PC-9 (cell line): ENCODE results near the gene CAMTA1. TPM values are rescaled to one million over a fixed set of nuclear protein-coding genes. Genes with fewer than 3 reads are reported as not detected.
"Not testable (repeated sequence)": the region's sequence is repeated elsewhere in the genome, so short reads cannot be mapped to it uniquely, and the experiment has no call there.

Source experiments
- BruUV-seq: library from RNA; stranded (reverse); fragments of 400-500 nt; replicated peaks from 2 replicates; lab custom pipeline; 2021; lab: Mats Ljungman, UMichigan
- CTCF ChIA-PET: fragments of 300-600 bp; sonication (Branson Sonifier 250); formaldehyde crosslinking; loops from one replicate; lab custom pipeline; 2022; ENCODE audit warnings: antibody characterized with exemption; lab: Charles Lee
- POLR2A ChIA-PET: fragments of 300-600 bp; sonication (Branson Sonifier 250); formaldehyde crosslinking; loops from one replicate; lab custom pipeline; 2022; ENCODE audit warnings: antibody characterized with exemption; ENCODE audit not compliant: unreplicated experiment; lab: Charles Lee
- DNase-seq, 2 experiments: peaks; one replicate each; pipeline versions ENCODE4 v3.0.0 to v3.0.0-alpha.2; 2015 to 2022; ENCODE audit warnings: mixed read lengths in 1 of 2
- H2AFZ ChIP-seq: fragments of 200-600 bp; sonication (generic); 2 replicates; pipeline ENCODE4 v1.8.1; 2017; ENCODE audit warnings: antibody characterized with exemption
- H3F3A ChIP-seq: fragments of 200-600 bp; sonication (generic); 2 replicates; pipeline ENCODE4 v1.8.1; 2017; ENCODE audit warnings: antibody characterized with exemption, mild to moderate bottlenecking, low read depth; ENCODE audit not compliant: insufficient read depth
- H3K27ac ChIP-seq: fragments of 200-600 bp; sonication (generic); 2 replicates; pipeline ENCODE4 v1.6.1; 2016; ENCODE audit warnings: mixed run types
- H3K27me3 ChIP-seq: fragments of 200-600 bp; sonication (generic); 2 replicates; pipeline ENCODE4 v1.6.1; 2016; ENCODE audit warnings: low read depth, mixed run types; ENCODE audit not compliant: insufficient read depth
- H3K36me3 ChIP-seq: fragments of 200-600 bp; sonication (generic); 2 replicates; pipeline ENCODE4 v1.6.1; 2016; ENCODE audit warnings: low read depth, mixed run types
- H3K4me1 ChIP-seq: fragments of 200-600 bp; sonication (generic); replicated peaks from 2 replicates; pipeline ENCODE4 v1.6.1; 2016; ENCODE audit warnings: mixed run types; ENCODE audit not compliant: insufficient read depth
- H3K4me2 ChIP-seq: fragments of 200-600 bp; sonication (generic); 2 replicates; pipeline ENCODE4 v1.6.1; 2017; ENCODE audit warnings: mixed run types
- H3K4me3 ChIP-seq: fragments of 200-600 bp; sonication (generic); 2 replicates; pipeline ENCODE4 v1.6.1; 2016; ENCODE audit warnings: mixed run types
- H3K79me2 ChIP-seq: fragments of 200-600 bp; sonication (generic); 2 replicates; pipeline ENCODE4 v1.6.1; 2017; ENCODE audit warnings: low read depth, mixed run types
- H3K9me2 ChIP-seq: fragments of 200-600 bp; sonication (generic); 2 replicates; pipeline ENCODE4 v1.8.1; 2017; ENCODE audit warnings: mild to moderate bottlenecking; ENCODE audit not compliant: insufficient read depth
- H3K9me3 ChIP-seq: fragments of 200-600 bp; sonication (generic); 2 replicates; pipeline ENCODE4 v1.8.1; 2016; ENCODE audit warnings: low read depth; ENCODE audit not compliant: insufficient read depth
- H4K20me1 ChIP-seq: fragments of 200-600 bp; sonication (generic); 2 replicates; pipeline ENCODE4 v1.8.1; 2017; ENCODE audit not compliant: insufficient read depth
- CTCF ChIP-seq: fragments of 200-600 bp; sonication (generic); conservative IDR thresholded peaks from 2 replicates; pipeline ENCODE4 v1.6.1; 2017; ENCODE audit warnings: mixed run types, antibody characterized with exemption, mild to moderate bottlenecking, moderate library complexity
- EZH2 ChIP-seq: fragments of 200-600 bp; sonication (generic); IDR thresholded peaks from 2 replicates; pipeline ENCODE4 v1.8.0; 2017; ENCODE audit warnings: antibody characterized with exemption, low read depth
- intact Hi-C: fragments of 100-400 bp; cut with micrococcal nuclease; formaldehyde crosslinking; loops from one replicate; pipeline ENCODE4 v1.10.0; 2022; ENCODE audit not compliant: unreplicated experiment
- total RNA-seq: library from RNA; stranded (reverse); gene quantifications from 2 replicates; pipeline ENCODE4 v1.2.3, GENCODE V29; 2021

CAMTA1 gene
- total RNA-seq, 1 experiment from 2014 or later, result 72.3 TPM

- POLR2A ChIA-PET, result no interaction called here
- Histone ChIP-seq H4K20me1 (no peaks in the 10 kb centered on the region), H3K9me2 (no peaks in the 10 kb centered on the region), H3K36me3 (no peaks in the 10 kb centered on the region), H3K4me1 (no peaks in the 10 kb centered on the region), H2AFZ (no peak overlapping the region), H3K79me2 (no peaks in the 10 kb centered on the region), H3F3A (no peaks in the 10 kb centered on the region), H3K27me3 (peaks cover 28% of the 10 kb centered on the region), H3K4me3 (no peak overlapping the region), H3K27ac (no peak overlapping the region), H3K9me3 (no peaks in the 10 kb centered on the region), H3K4me2 (no peak overlapping the region)
- CTCF ChIA-PET, result no interaction called here
- intact Hi-C loops, result no loop called here
- no peak for DNase-seq
- BruUV-seq, result no TSS peak
- TF ChIP-seq EZH2, result no peak
- TF ChIP-seq CTCF, result no peak
These were observed 906.3 kb downstream of the CAMTA1 start for GRCh38 chr1:7691576-7691975.

- no peaks in the 10 kb centered on the region for H3K79me2 ChIP-seq
- ChIA-PET POLR2A (no interaction called here), CTCF (no interaction called here)
- no peaks in the 10 kb centered on the region for H3K9me2 ChIP-seq
- peaks cover 28% of the 10 kb centered on the region for H3K27me3 ChIP-seq
- no peak overlapping the region for H2AFZ ChIP-seq
- DNase-seq, result no peak
- H3K9me3 ChIP-seq, result no peaks in the 10 kb centered on the region
- no peaks in the 10 kb centered on the region for H3K4me1 ChIP-seq
- BruUV-seq, result no TSS peak
- H3K27ac ChIP-seq, result no peak overlapping the region
- no peaks in the 10 kb centered on the region for H4K20me1 ChIP-seq
- no peaks in the 10 kb centered on the region for H3F3A ChIP-seq
- no peak for TF ChIP-seq EZH2
- TF ChIP-seq CTCF, result no peak
- intact Hi-C loops, result no loop called here
- H3K4me2 ChIP-seq, result no peak overlapping the region
- H3K4me3 ChIP-seq, result no peak overlapping the region
- no peaks in the 10 kb centered on the region for H3K36me3 ChIP-seq
These were observed 906.8 kb downstream of the CAMTA1 start for GRCh38 chr1:7692005-7692404.

- H3K9me2 ChIP-seq, H3K36me3 ChIP-seq, H3K9me3 ChIP-seq, intact Hi-C loops, H3F3A ChIP-seq, H3K27ac ChIP-seq, POLR2A ChIA-PET, BruUV-seq, H4K20me1 ChIP-seq, H2AFZ ChIP-seq, DNase-seq, H3K4me3 ChIP-seq, H3K4me1 ChIP-seq, H3K4me2 ChIP-seq, CTCF ChIA-PET, H3K79me2 ChIP-seq: not testable (repeated sequence)
- H3K27me3 ChIP-seq, result peaks cover 20% of the 10 kb centered on the region
These were observed 907.8 kb downstream of the CAMTA1 start for GRCh38 chr1:7693037-7693436.

- no peak for DNase-seq
- H3K9me2 ChIP-seq, result no peaks in the 10 kb centered on the region
- no peaks in the 10 kb centered on the region for H3K79me2 ChIP-seq
- H2AFZ ChIP-seq, result no peak overlapping the region
- H4K20me1 ChIP-seq, result no peaks in the 10 kb centered on the region
- no peaks in the 10 kb centered on the region for H3K36me3 ChIP-seq
- ChIA-PET CTCF (interaction anchor here (0.5 kb wide), 1 partner anchor 451 kb away, joined by 4 read pairs; no protein-coding TSS in a partner anchor), POLR2A (no interaction called here)
- no peak overlapping the region for H3K4me3 ChIP-seq
- H3F3A ChIP-seq, result no peaks in the 10 kb centered on the region
- H3K27ac ChIP-seq, result no peak overlapping the region
- no peaks in the 10 kb centered on the region for H3K4me1 ChIP-seq
- H3K4me2 ChIP-seq, result no peak overlapping the region
- BruUV-seq, result no TSS peak
- H3K27me3 ChIP-seq, result peaks cover 20% of the 10 kb centered on the region
- no peaks in the 10 kb centered on the region for H3K9me3 ChIP-seq
- intact Hi-C loops, result no loop called here
- TF ChIP-seq EZH2 (no peak), CTCF (no peak)
These were observed 908.4 kb downstream of the CAMTA1 start for GRCh38 chr1:7693662-7694061.
